Neural cell (in vitro differentiated cells): Measurements from ENCODE around the gene NEK6.

ENCODE experiments used
- EZH2 ChIP-seq: fragments of 200-600, 300-800 bp; shearing (Covaris generic), sonication (generic); IDR thresholded peaks from 2 replicates; pipeline ENCODE4 v1.6.1; 2014; ENCODE audit warnings: antibody characterized with exemption, low read length, borderline replicate concordance, mild to moderate bottlenecking; ENCODE audit not compliant: insufficient read depth, poor library complexity, severe bottlenecking
- MXI1 ChIP-seq: fragments of 450-650 bp; conservative IDR thresholded peaks from 2 replicates; pipeline ENCODE4 v1.6.1; 2014; ENCODE audit warnings: antibody characterized with exemption, mild to moderate bottlenecking; ENCODE audit not compliant: poor library complexity, severe bottlenecking
- POLR2AphosphoS5 ChIP-seq: IDR thresholded peaks from 2 replicates; pipeline ENCODE4 v1.6.1; 2012
- TF ChIP-seq, protein P1 (sequence below): fragments of 450-650 bp; IDR thresholded peaks from 2 replicates; pipeline ENCODE4 v1.5.1; 2014; ENCODE audit warnings: antibody characterized with exemption, mild to moderate bottlenecking, moderate library complexity; ENCODE audit not compliant: poor library complexity, severe bottlenecking

DNA sequence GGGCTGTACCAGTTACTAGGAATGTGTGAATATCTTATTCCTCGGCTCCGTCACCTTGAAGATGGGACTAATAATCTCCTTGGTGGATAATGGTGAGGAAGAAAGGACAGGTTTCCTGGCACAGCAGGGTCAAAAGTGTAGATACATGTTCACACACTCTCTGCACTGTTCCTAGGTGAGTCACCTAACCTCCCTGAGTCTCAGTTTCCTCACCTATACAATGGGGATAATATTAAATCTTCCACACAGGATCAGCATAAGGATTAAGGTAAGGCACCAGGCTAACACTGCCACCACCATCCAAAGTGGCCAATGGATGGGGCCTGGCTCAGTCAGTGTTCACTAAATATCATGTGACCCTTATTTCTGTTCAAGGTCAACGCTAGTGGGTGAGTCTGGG lies 90.6 kb downstream of the NEK6 start:
- no peak for TF ChIP-seq EZH2
- TF ChIP-seq, protein P1, sequence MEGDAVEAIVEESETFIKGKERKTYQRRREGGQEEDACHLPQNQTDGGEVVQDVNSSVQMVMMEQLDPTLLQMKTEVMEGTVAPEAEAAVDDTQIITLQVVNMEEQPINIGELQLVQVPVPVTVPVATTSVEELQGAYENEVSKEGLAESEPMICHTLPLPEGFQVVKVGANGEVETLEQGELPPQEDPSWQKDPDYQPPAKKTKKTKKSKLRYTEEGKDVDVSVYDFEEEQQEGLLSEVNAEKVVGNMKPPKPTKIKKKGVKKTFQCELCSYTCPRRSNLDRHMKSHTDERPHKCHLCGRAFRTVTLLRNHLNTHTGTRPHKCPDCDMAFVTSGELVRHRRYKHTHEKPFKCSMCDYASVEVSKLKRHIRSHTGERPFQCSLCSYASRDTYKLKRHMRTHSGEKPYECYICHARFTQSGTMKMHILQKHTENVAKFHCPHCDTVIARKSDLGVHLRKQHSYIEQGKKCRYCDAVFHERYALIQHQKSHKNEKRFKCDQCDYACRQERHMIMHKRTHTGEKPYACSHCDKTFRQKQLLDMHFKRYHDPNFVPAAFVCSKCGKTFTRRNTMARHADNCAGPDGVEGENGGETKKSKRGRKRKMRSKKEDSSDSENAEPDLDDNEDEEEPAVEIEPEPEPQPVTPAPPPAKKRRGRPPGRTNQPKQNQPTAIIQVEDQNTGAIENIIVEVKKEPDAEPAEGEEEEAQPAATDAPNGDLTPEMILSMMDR: no peak
- no peak for TF ChIP-seq POLR2AphosphoS5
- TF ChIP-seq MXI1: no peak
